H1 (cell line): ENCODE measurements around the gene LDLRAD4. TPM values are rescaled to one million over a fixed set of nuclear protein-coding genes. Genes with fewer than 3 reads are reported as not detected.

ENCODE experiments used
- CBX5 ChIP-seq: fragments of 300-800, 300-1000 bp; sonication (generic); IDR thresholded peaks from 2 replicates; pipeline ENCODE4 v1.7.1; 2016; ENCODE audit warnings: antibody characterized with exemption, low read length, low read depth
- CHD7 ChIP-seq: fragments of 300-600 bp; sonication (generic); IDR thresholded peaks from 2 replicates; pipeline ENCODE4 v1.7.1; 2012; ENCODE audit warnings: low read length, moderate library complexity, mild to moderate bottlenecking, inconsistent platforms; ENCODE audit not compliant: insufficient replicate concordance
- FOSL1 ChIP-seq: IDR thresholded peaks from 2 replicates; pipeline ENCODE4 v1.6.1; 2011; ENCODE audit warnings: mild to moderate bottlenecking, low read depth, low read length, moderate library complexity; ENCODE audit not compliant: insufficient read depth
- JUN ChIP-seq: IDR thresholded peaks from 2 replicates; pipeline ENCODE4 v1.6.1; 2011; ENCODE audit warnings: low read depth, mild to moderate bottlenecking, improper control_type of control experiment, low read length
- MAX ChIP-seq: IDR thresholded peaks from 2 replicates; pipeline ENCODE4 v1.6.1; 2012; ENCODE audit warnings: inconsistent platforms
- YY1 ChIP-seq: IDR thresholded peaks from 2 replicates; pipeline ENCODE4 v1.6.1; 2011; ENCODE audit warnings: low read depth, mild to moderate bottlenecking, low read length
- polyA plus RNA-seq, 7 experiments: library from polyadenylated mRNA; depleted of rRNA in 3 of 7; stranded (reverse) in 5 of 7; unstranded in 2 of 7; fragments of >200 nt in 5 of 7; fragments of 200-250 nt in 2 of 7; gene quantifications; 1 replicate in 5 of 7; 2 replicates in 1 of 7; 4 replicates in 1 of 7; pipeline versions ENCODE4 v1.2.1 to v1.2.3, GENCODE V29; 2011 to 2013; ENCODE audit warnings: missing spikeins in 2 of 7, mixed read lengths in 2 of 7
- total RNA-seq: library from RNA; stranded (reverse); fragmentation: NEBNext Ultra II Directional; extraction: Animal tissue kit (Norgen Biotek cat#: 25700); gene quantifications from 2 replicates; pipeline ENCODE4 v1.2.1, GENCODE V29; 2021

LDLRAD4 gene
- total and polyA plus RNA-seq, 2 of the 8 experiments (the other 6 are each of a cell fraction or from before 2014, with no cell fraction given), result 0.77 to 1.4 TPM

GRCh38 chr18:13288509-13289133, 70.1 kb downstream of the LDLRAD4 start (continued):
- TF ChIP-seq FOSL1, result no peak
- TF ChIP-seq YY1, result no peak
- no peak for TF ChIP-seq JUN
- TF ChIP-seq MAX, result no peak
- TF ChIP-seq CBX5, result no peak
- TF ChIP-seq CHD7, result no peak
- TF ChIP-seq, all 59 proteins: peak for 0
